ENCODE results near the gene MMP24OS. TPM values are rescaled to one million over a fixed set of nuclear protein-coding genes. Genes with fewer than 3 reads are reported as not detected.

Gene MMP24OS
- total and polyA plus RNA-seq, 2 of the 4 experiments (the other 2 are of a cell fraction): 5.9 to 64.9 TPM

- TF ChIP-seq CEBPB (IDR thresholded peaks at IDR 0.05; ENCODE audit: low read depth, low read length): no peak
Measured at GRCh38 chr20:35311409-35311808, 33.5 kb upstream of the MMP24OS start (continued).

GRCh38 chr20:35307666-35308653, 30.0 kb upstream of the MMP24OS start:
- H2BK120ac ChIP-seq (ENCODE audit: low read depth, low read length): peak overlapping the region; percentile 100
- H3K79me1 ChIP-seq (ENCODE audit: low read depth in 1 of 2, low read length in 2 of 2): peaks cover 0 to 59% of the 10 kb centered on the region in 2 experiments; a peak in 2 of 4 replicates
- peak overlapping the region; percentile 87 for H2AK9ac ChIP-seq (replicated peaks; ENCODE audit: low read depth, low read length, poor library complexity)
- CTCF ChIA-PET: interaction anchor here (0.6 to 1.7 kb wide), 7 partner anchors 9 to 163 kb away, joined by 3 to 9 read pairs (median 4); no protein-coding TSS in a partner anchor
- WGBS, 2 experiments (ENCODE audit: extremely low coverage in 2 of 2, insufficient read length in 1 of 2): 45% methylated on average over 6 of the region's 13 CpGs; no CpG with 5 or more reads in 1 of the 2 experiments
- no TSS peak for BruUV-seq (replicated peaks)
- H3K36me3 ChIP-seq (ENCODE audit: control insufficient read depth, insufficient read depth, low read length): no peaks in the 10 kb centered on the region
- peaks cover 55% of the 10 kb centered on the region for H3K4me1 ChIP-seq (ENCODE audit: control insufficient read depth, insufficient read depth, low read length)
- H3K14ac ChIP-seq (replicated peaks; ENCODE audit: low read depth, low read length): peak overlapping the region; percentile 99
- no peaks in the 10 kb centered on the region for H3K9me3 ChIP-seq (ENCODE audit: control insufficient read depth, insufficient read depth, low read length)
- in situ Hi-C loops (cut with MboI; ENCODE audit: low sequenced_read_pairs) (loop anchor here (5.0 kb wide), 1 partner anchor 129 kb away; the partner anchor contains the start of gene GDF5), intact Hi-C loops (cut with micrococcal nuclease) (loop anchor here (2.0 kb wide), 1 partner anchor 31 kb away; no protein-coding TSS in a partner anchor), dilution Hi-C loops (cut with HindIII; ENCODE audit: low sequenced_read_pairs, unreplicated experiment) (no loop called here)
- peaks cover 50% of the 10 kb centered on the region for H3K9me1 ChIP-seq (ENCODE audit: insufficient read depth, low read length)
- H2AFZ ChIP-seq (replicated peaks; ENCODE audit: low read length, poor library complexity): peak overlapping the region; percentile 10
- H3K27ac ChIP-seq (ENCODE audit: insufficient read depth, low read length): peak overlapping the region; percentile 88
- POLR2A ChIA-PET (ENCODE audit: unreplicated experiment): interaction anchor here (0.5 to 1.0 kb wide), 3 partner anchors 23 to 141 kb away, joined by 3 to 4 read pairs (median 3); partner anchors contain the start of gene EIF6
- peak overlapping the region; percentile 94 for H2BK5ac ChIP-seq (ENCODE audit: low read depth, low read length, poor library complexity, severe bottlenecking)
- H2BK15ac ChIP-seq (ENCODE audit: low read depth, low read length): peak overlapping the region; percentile 99
- TF ChIP-seq MAFK (IDR thresholded peaks at IDR 0.05; ENCODE audit: low read depth, low read length) (peak; percentile 26; the same call in 1 of the 2 replicates), FOS (IDR thresholded peaks at IDR 0.05; ENCODE audit: low read depth, low read length) (peak; percentile 56), NFE2L2 (IDR thresholded peaks at IDR 0.05; ENCODE audit: low read depth, low read length) (peak; percentile 26; the same call in 1 of the 2 replicates), RAD21 (IDR thresholded peaks at IDR 0.05; ENCODE audit: low read length) (no peak), BHLHE40 (IDR thresholded peaks at IDR 0.05; ENCODE audit: low read depth, low read length) (peak; percentile 74; the same call in 1 of the 2 replicates), USF2 (IDR thresholded peaks at IDR 0.05; ENCODE audit: low read depth, low read length) (peak; percentile 10; the same call in 1 of the 2 replicates)
- peak overlapping the region; percentile 99 for H3K4ac ChIP-seq (ENCODE audit: low read depth, low read length)
- ATAC-seq (ENCODE audit: low read depth) (peak; percentile 3), DNase-seq (peak; percentile 83)
- peak overlapping the region; percentile 86 for H3K56ac ChIP-seq (ENCODE audit: extremely low read depth, insufficient read depth, low read length)
- peak overlapping the region; percentile 92 for H3K18ac ChIP-seq (ENCODE audit: low read depth, low read length)
- no peaks in the 10 kb centered on the region for H3K27me3 ChIP-seq (ENCODE audit: control insufficient read depth, insufficient read depth, low read length)
- peak overlapping the region; percentile 31 for H3K9ac ChIP-seq (ENCODE audit: low read depth, low read length)
- peak overlapping the region; percentile 100 for H2BK20ac ChIP-seq (ENCODE audit: low read depth, low read length)
- peak overlapping the region; percentile 100 for H2AK5ac ChIP-seq (ENCODE audit: low read depth, low read length)
- H4K91ac ChIP-seq (ENCODE audit: insufficient read depth, low read depth, low read length): peak overlapping the region; percentile 100
- H4K20me1 ChIP-seq (ENCODE audit: insufficient read depth, low read length): no peaks in the 10 kb centered on the region
- peak overlapping the region; percentile 97 to 98 for H4K8ac ChIP-seq (ENCODE audit: low read depth in 2 of 2, low read length in 2 of 2)
- H3K4me2 ChIP-seq (ENCODE audit: low read depth, low read length): no peak overlapping the region
- H3K4me3 ChIP-seq (ENCODE audit: insufficient read depth, low read depth, low read length): no peak overlapping the region
- peak overlapping the region; percentile 86 for H4K5ac ChIP-seq (ENCODE audit: low read depth, low read length)
- H3K23ac ChIP-seq (ENCODE audit: low read depth, low read length): peak overlapping the region; percentile 98
